Neural cell (in vitro differentiated cells): ENCODE data around the gene TRIOBP.

Experiments
- EP300 ChIP-seq: fragments of 450-650 bp; conservative IDR thresholded peaks from 2 replicates; pipeline ENCODE4 v1.6.1; 2014; ENCODE audit warnings: antibody characterized with exemption, mild to moderate bottlenecking, moderate library complexity; ENCODE audit not compliant: poor library complexity, severe bottlenecking
- EZH2 ChIP-seq: fragments of 200-600, 300-800 bp; shearing (Covaris generic), sonication (generic); IDR thresholded peaks from 2 replicates; pipeline ENCODE4 v1.6.1; 2014; ENCODE audit warnings: antibody characterized with exemption, low read length, borderline replicate concordance, mild to moderate bottlenecking; ENCODE audit not compliant: insufficient read depth, poor library complexity, severe bottlenecking
- MXI1 ChIP-seq: fragments of 450-650 bp; conservative IDR thresholded peaks from 2 replicates; pipeline ENCODE4 v1.6.1; 2014; ENCODE audit warnings: antibody characterized with exemption, mild to moderate bottlenecking; ENCODE audit not compliant: poor library complexity, severe bottlenecking
- POLR2AphosphoS5 ChIP-seq: IDR thresholded peaks from 2 replicates; pipeline ENCODE4 v1.6.1; 2012
- RAD21 ChIP-seq: fragments of 450-650 bp; conservative IDR thresholded peaks from 2 replicates; pipeline ENCODE4 v1.6.1; 2014; ENCODE audit warnings: antibody characterized with exemption, mild to moderate bottlenecking, moderate library complexity
- REST ChIP-seq: IDR thresholded peaks from 2 replicates; pipeline ENCODE4 v1.6.1; 2012; ENCODE audit warnings: borderline replicate concordance
- SMC3 ChIP-seq: fragments of 450-650 bp; conservative IDR thresholded peaks from 2 replicates; pipeline ENCODE4 v1.6.1; 2014; ENCODE audit warnings: antibody characterized with exemption, mild to moderate bottlenecking, moderate library complexity; ENCODE audit not compliant: poor library complexity
- TAF1 ChIP-seq: IDR thresholded peaks from 2 replicates; pipeline ENCODE4 v1.6.1; 2012; ENCODE audit warnings: low read depth
- TF ChIP-seq, protein P1 (sequence below): fragments of 450-650 bp; IDR thresholded peaks from 2 replicates; pipeline ENCODE4 v1.5.1; 2014; ENCODE audit warnings: antibody characterized with exemption, mild to moderate bottlenecking, moderate library complexity; ENCODE audit not compliant: poor library complexity, severe bottlenecking

- TF ChIP-seq, protein P1, sequence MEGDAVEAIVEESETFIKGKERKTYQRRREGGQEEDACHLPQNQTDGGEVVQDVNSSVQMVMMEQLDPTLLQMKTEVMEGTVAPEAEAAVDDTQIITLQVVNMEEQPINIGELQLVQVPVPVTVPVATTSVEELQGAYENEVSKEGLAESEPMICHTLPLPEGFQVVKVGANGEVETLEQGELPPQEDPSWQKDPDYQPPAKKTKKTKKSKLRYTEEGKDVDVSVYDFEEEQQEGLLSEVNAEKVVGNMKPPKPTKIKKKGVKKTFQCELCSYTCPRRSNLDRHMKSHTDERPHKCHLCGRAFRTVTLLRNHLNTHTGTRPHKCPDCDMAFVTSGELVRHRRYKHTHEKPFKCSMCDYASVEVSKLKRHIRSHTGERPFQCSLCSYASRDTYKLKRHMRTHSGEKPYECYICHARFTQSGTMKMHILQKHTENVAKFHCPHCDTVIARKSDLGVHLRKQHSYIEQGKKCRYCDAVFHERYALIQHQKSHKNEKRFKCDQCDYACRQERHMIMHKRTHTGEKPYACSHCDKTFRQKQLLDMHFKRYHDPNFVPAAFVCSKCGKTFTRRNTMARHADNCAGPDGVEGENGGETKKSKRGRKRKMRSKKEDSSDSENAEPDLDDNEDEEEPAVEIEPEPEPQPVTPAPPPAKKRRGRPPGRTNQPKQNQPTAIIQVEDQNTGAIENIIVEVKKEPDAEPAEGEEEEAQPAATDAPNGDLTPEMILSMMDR = no peak
- no peak for TF ChIP-seq REST
- no peak for TF ChIP-seq EP300
- TF ChIP-seq POLR2AphosphoS5 = no peak
- TF ChIP-seq EZH2 = no peak
- TF ChIP-seq TAF1 = no peak
- TF ChIP-seq RAD21 = no peak
- no peak for TF ChIP-seq SMC3
- TF ChIP-seq MXI1 = no peak
These were observed 19.9 kb downstream of the TRIOBP start for GRCh38 chr22:37716708-37717107.
